Renal cortex interstitium (tissue), 11 donors: ENCODE data around the gene LAPTM5. TPM values are rescaled to one million over a fixed set of nuclear protein-coding genes. Genes with fewer than 3 reads are reported as not detected.
"Not testable (repeated sequence)": the region's sequence is repeated elsewhere in the genome, so short reads cannot be mapped to it uniquely, and the experiment has no call there.

Experiments
- DNase-seq, 11 donors: peaks; one replicate each; pipeline ENCODE4 v3.0.0-alpha.2; 2013; ENCODE audit warnings: low read depth in 9 of 11, low spot score in 4 of 11; ENCODE audit errors: extremely low read depth in 1 of 11
- polyA plus RNA-seq, 3 donors: library from polyadenylated mRNA; unstranded; fragments of 120-200 nt; gene quantifications; one replicate each; pipeline ENCODE4 v1.2.1, GENCODE V29; 2013; ENCODE audit not compliant: insufficient read length in 3 of 3

The LAPTM5 gene
- polyA plus RNA-seq, 3 donors: 14.1 to 16.8 (median 16.1) TPM

- DNase-seq: no peak
Measured at GRCh38 chr1:30693822-30694221, 63.8 kb downstream of the LAPTM5 start.

GRCh38 chr1:30693366-30693765 lies 64.2 kb downstream of the LAPTM5 start:
- DNase-seq: no peak

- no peak for DNase-seq
Measured at GRCh38 chr1:30692948-30693301, 64.6 kb downstream of the LAPTM5 start.

- DNase-seq: no peak
Measured at GRCh38 chr1:30692201-30692947, 65.2 kb downstream of the LAPTM5 start.

GRCh38 chr1:30691480-30691879 lies 66.1 kb downstream of the LAPTM5 start:
- DNase-seq: no peak

- no peak for DNase-seq
Measured at GRCh38 chr1:30689901-30690645, 67.5 kb downstream of the LAPTM5 start.

GRCh38 chr1:30688920-30689794 lies 68.4 kb downstream of the LAPTM5 start:
- no peak for DNase-seq

GRCh38 chr1:30688516-30688915 lies 69.1 kb downstream of the LAPTM5 start:
- DNase-seq: not testable (repeated sequence)

- no peak for DNase-seq
Measured at GRCh38 chr1:30687886-30688285, 69.7 kb downstream of the LAPTM5 start.

GRCh38 chr1:30686236-30686935 lies 71.2 kb downstream of the LAPTM5 start:
- no peak for DNase-seq

- DNase-seq: no peak
Measured at GRCh38 chr1:30685796-30686165, 71.8 kb downstream of the LAPTM5 start.

GRCh38 chr1:30684881-30685795 lies 72.4 kb downstream of the LAPTM5 start:
- peak; percentile 39 to 87 (median 71) for DNase-seq

- no peak for DNase-seq
Measured at GRCh38 chr1:30684259-30684658, 73.3 kb downstream of the LAPTM5 start.

GRCh38 chr1:30683699-30684098 lies 73.9 kb downstream of the LAPTM5 start:
- no peak for DNase-seq
